GM21381 (cell line): ENCODE measurements around the gene PCDHA2.
"Not testable (repeated sequence)": the region's sequence is repeated elsewhere in the genome, so short reads cannot be mapped to it uniquely, and the experiment has no call there.

Experiments
- ATAC-seq: cut with Tn5 transposase; IDR thresholded peaks from one replicate; pipeline ENCODE4 v1.9.1; 2021; ENCODE audit warnings: mild to moderate bottlenecking, moderate library complexity; ENCODE audit not compliant: unreplicated experiment

PCDHA2 gene

GRCh38 chr5:140794595-140795258 is at the start of gene PCDHA2:
PCDHA2 (plus strand) TSS chr5:140794852.
- ATAC-seq = no peak

- ATAC-seq = no peak
Measured at GRCh38 chr5:140753561-140753960, 41.1 kb upstream of the PCDHA2 start.

- no peak for ATAC-seq
Measured at GRCh38 chr5:140764177-140764973, 30.3 kb upstream of the PCDHA2 start.

GRCh38 chr5:140767444-140767843 is 27.2 kb upstream of the PCDHA2 start:
- ATAC-seq = no peak

GRCh38 chr5:140780512-140780911 is 14.1 kb upstream of the PCDHA2 start:
- no peak for ATAC-seq

GRCh38 chr5:140785905-140786686 is 8.6 kb upstream of the PCDHA2 start, which contains the start of gene PCDHA1:
PCDHA1 (plus strand) TSS chr5:140786140.
- no peak for ATAC-seq

GRCh38 chr5:140787422-140787821 is 7.2 kb upstream of the PCDHA2 start:
- ATAC-seq = not testable (repeated sequence)

- not testable (repeated sequence) for ATAC-seq
Measured at GRCh38 chr5:140787849-140788504, 6.7 kb upstream of the PCDHA2 start.

- no peak for ATAC-seq
Measured at GRCh38 chr5:140791089-140791488, 3.6 kb upstream of the PCDHA2 start.

GRCh38 chr5:140795259-140795641 is 598 bp downstream of the PCDHA2 start:
- ATAC-seq = no peak

- ATAC-seq = not testable (repeated sequence)
Measured at GRCh38 chr5:140796072-140796717, 1.5 kb downstream of the PCDHA2 start.

GRCh38 chr5:140796718-140797095 is 2.1 kb downstream of the PCDHA2 start:
- no peak for ATAC-seq

GRCh38 chr5:140800816-140801493 is 6.3 kb downstream of the PCDHA2 start, which contains the start of gene PCDHA3:
PCDHA3 (plus strand) TSS chr5:140801057.
- ATAC-seq = no peak

- no peak for ATAC-seq
Measured at GRCh38 chr5:140801494-140801841, 6.8 kb downstream of the PCDHA2 start.

GRCh38 chr5:140802381-140802780 is 7.7 kb downstream of the PCDHA2 start:
- not testable (repeated sequence) for ATAC-seq

- no peak for ATAC-seq
Measured at GRCh38 chr5:140802781-140803271, 8.2 kb downstream of the PCDHA2 start.

- ATAC-seq = no peak
Measured at GRCh38 chr5:140806834-140807775, 12.5 kb downstream of the PCDHA2 start, which contains the start of gene PCDHA4. PCDHA4 (plus strand) TSS chr5:140807068.

GRCh38 chr5:140808241-140808888 is 13.7 kb downstream of the PCDHA2 start:
- not testable (repeated sequence) for ATAC-seq
